SK-N-SH (cell line): ENCODE data around the gene STIM2. TPM values are rescaled to one million over a fixed set of nuclear protein-coding genes. Genes with fewer than 3 reads are reported as not detected.

ENCODE experiments used
- CTCF ChIA-PET: fragments of 300-600, 350-600 bp; formaldehyde crosslinking; extraction: SDS; loops from one replicate; lab custom pipeline; 2021; lab: Yijun Ruan, JAX
- POLR2A ChIA-PET: fragments of 350-600 bp; sonication (Branson Sonifier 250); formaldehyde crosslinking; extraction: SDS; loops from one replicate; lab custom pipeline; 2020; ENCODE audit warnings: antibody characterized with exemption, inconsistent platforms; lab: Yijun Ruan, JAX
- DNase-seq: peaks from one replicate; pipeline ENCODE4 v3.0.0; 2012
- H2AFZ ChIP-seq: fragments of 200-600 bp; sonication (generic); 2 replicates; pipeline ENCODE4 v1.8.1; 2016; ENCODE audit warnings: antibody characterized with exemption, mild to moderate bottlenecking, low read depth
- H3F3A ChIP-seq: fragments of 200-600 bp; sonication (generic); replicated peaks from 2 replicates; pipeline ENCODE3; 2016; ENCODE audit warnings: antibody characterized with exemption, mild to moderate bottlenecking; ENCODE audit not compliant: insufficient read depth
- H3K27ac ChIP-seq, 2 experiments: fragments of 200-500 bp in 1 of 2; fragments of 200-600 bp in 1 of 2; sonication (Bioruptor generic) in 1 of 2; sonication (generic), shearing (Covaris generic) in 1 of 2; 2 replicates each; pipeline versions ENCODE4 v1.5.1 to v1.6.1; 2014 to 2016; ENCODE audit warnings: low read depth in 2 of 2, inconsistent platforms in 1 of 2, low read length in 1 of 2, mild to moderate bottlenecking in 1 of 2, mixed read lengths in 1 of 2
- H3K27me3 ChIP-seq: fragments of 200-600 bp; sonication (generic), shearing (Covaris generic); 2 replicates; pipeline ENCODE4 v1.6.1; 2016; ENCODE audit warnings: mixed run types; ENCODE audit not compliant: insufficient read depth
- H3K36me3 ChIP-seq, 2 experiments: fragments of 200-500 bp in 1 of 2; fragments of 200-600 bp in 1 of 2; sonication (Bioruptor generic) in 1 of 2; sonication (generic) in 1 of 2; replicated peaks in 1 of 2; 2 replicates each; pipeline versions ENCODE3 to v1.5.1; 2014 to 2016; ENCODE audit warnings: low read length in 1 of 2, mild to moderate bottlenecking in 1 of 2; ENCODE audit not compliant: insufficient read depth in 2 of 2, control insufficient read depth in 1 of 2
- H3K4me1 ChIP-seq, 2 experiments: fragments of 200-500 bp in 1 of 2; fragments of 200-600 bp in 1 of 2; sonication (Bioruptor generic) in 1 of 2; sonication (generic), shearing (Covaris generic) in 1 of 2; 2 replicates each; pipeline versions ENCODE4 v1.5.1 to v1.6.1; 2014 to 2016; ENCODE audit warnings: low read depth in 1 of 2, low read length in 1 of 2, mixed run types in 1 of 2; ENCODE audit not compliant: insufficient read depth in 2 of 2, control insufficient read depth in 1 of 2
- H3K4me2 ChIP-seq: fragments of 200-600 bp; sonication (generic), shearing (Covaris generic); 2 replicates; pipeline ENCODE4 v1.6.1; 2017; ENCODE audit warnings: mixed run types
- H3K4me3 ChIP-seq, 2 experiments: fragments of 200-500 bp in 1 of 2; fragments of 200-600 bp in 1 of 2; sonication (Bioruptor generic) in 1 of 2; sonication (generic), shearing (Covaris generic) in 1 of 2; 2 replicates each; pipeline versions ENCODE4 v1.5.1 to v1.8.1; 2014 to 2016; ENCODE audit warnings: low read depth in 2 of 2, inconsistent platforms in 1 of 2, low read length in 1 of 2, mild to moderate bottlenecking in 1 of 2, mixed read lengths in 1 of 2, moderate library complexity in 1 of 2
- H3K79me2 ChIP-seq: fragments of 200-600 bp; sonication (generic); 2 replicates; pipeline ENCODE4 v1.8.1; 2017; ENCODE audit warnings: mild to moderate bottlenecking; ENCODE audit not compliant: insufficient read depth
- H3K9ac ChIP-seq: fragments of 200-600 bp; sonication (generic); 2 replicates; pipeline ENCODE4 v1.6.1; 2017; ENCODE audit warnings: mixed run types
- H3K9me2 ChIP-seq: fragments of 200-600 bp; sonication (generic); 2 replicates; pipeline ENCODE4 v1.6.1; 2017; ENCODE audit warnings: mixed run types
- H3K9me3 ChIP-seq: fragments of 200-600 bp; sonication (generic); 2 replicates; pipeline ENCODE4 v1.6.1; 2017; ENCODE audit warnings: mixed run types, mild to moderate bottlenecking, moderate library complexity
- H4K20me1 ChIP-seq: fragments of 200-600 bp; sonication (generic); 2 replicates; pipeline ENCODE4 v1.6.1; 2017; ENCODE audit warnings: mild to moderate bottlenecking, mixed run types; ENCODE audit not compliant: insufficient read depth
- CTCF ChIP-seq: fragments of 200-600 bp; sonication (generic); IDR thresholded peaks from 2 replicates; pipeline ENCODE4 v1.6.1; 2017; ENCODE audit warnings: antibody characterized with exemption, mild to moderate bottlenecking, moderate library complexity
- ELF1 ChIP-seq: IDR thresholded peaks from 2 replicates; pipeline ENCODE4 v1.4.0; 2012
- FOSL2 ChIP-seq: IDR thresholded peaks from 2 replicates; pipeline ENCODE4 v1.4.0; 2012; ENCODE audit warnings: low read depth, mild to moderate bottlenecking, moderate library complexity, borderline replicate concordance
- GATA2 ChIP-seq: sonication (generic); formaldehyde crosslinking; IDR thresholded peaks from 2 replicates; pipeline ENCODE4 v1.5.0; 2020; ENCODE audit warnings: mild to moderate bottlenecking, missing genetic modification reagents
- IRF3 ChIP-seq: fragments of 150-350 bp; IDR thresholded peaks from 2 replicates; pipeline ENCODE4 v1.6.1; 2016; ENCODE audit warnings: mild to moderate bottlenecking, low read depth, low read length
- NFIC ChIP-seq: IDR thresholded peaks from 2 replicates; pipeline ENCODE4 v1.4.0; 2012; ENCODE audit warnings: borderline replicate concordance
- NRF1 ChIP-seq: IDR thresholded peaks from 2 replicates; pipeline ENCODE4 v1.6.1; 2012; ENCODE audit warnings: low read depth, mild to moderate bottlenecking, low read length
- PBX3 ChIP-seq: IDR thresholded peaks from 2 replicates; pipeline ENCODE4; 2012
- POLR2AphosphoS5 ChIP-seq: IDR thresholded peaks from 2 replicates; pipeline ENCODE4 v1.6.1; 2012; ENCODE audit warnings: low read depth, low read length
- RAD21 ChIP-seq: IDR thresholded peaks from 2 replicates; pipeline ENCODE4 v1.6.1; 2012; ENCODE audit warnings: mild to moderate bottlenecking, low read length
- RCOR1 ChIP-seq: fragments of 150-350 bp; IDR thresholded peaks from 2 replicates; pipeline ENCODE4 v1.6.1; 2017; ENCODE audit warnings: antibody characterized with exemption, low read length
- RFX5 ChIP-seq: IDR thresholded peaks from 2 replicates; pipeline ENCODE4 v1.6.1; 2012; ENCODE audit warnings: mild to moderate bottlenecking, improper control_type of control experiment, low read length
- USF1 ChIP-seq: IDR thresholded peaks from 2 replicates; pipeline ENCODE4 v1.4.0; 2012; ENCODE audit warnings: low read depth, borderline replicate concordance
- YY1 ChIP-seq: IDR thresholded peaks from 2 replicates; pipeline ENCODE4 v1.4.0; 2012; ENCODE audit warnings: low read depth, mild to moderate bottlenecking
- ZBTB33 ChIP-seq: IDR thresholded peaks from 2 replicates; pipeline ENCODE4 v1.4.0; 2012; ENCODE audit warnings: low read depth, borderline replicate concordance
- WGBS: methylation state at CpG from one replicate; pipeline ENCODE4 v1.1.6; 2017; ENCODE audit warnings: low lambda C conversion rate; 5-methylcytosine and 5-hydroxymethylcytosine counted together
- polyA plus RNA-seq, 3 experiments: library from polyadenylated mRNA; depleted of rRNA; stranded (reverse); fragments of >200 nt; gene quantifications; 2 replicates each; pipeline ENCODE4 v1.2.3, GENCODE V29; 2012

STIM2 gene
- polyA plus RNA-seq, 1 of the 3 experiments (the other 2 are of a cell fraction) = 14.7 TPM

GRCh38 chr4:26885912-26886274 is 25.3 kb downstream of the STIM2 start:
- Histone ChIP-seq H3K27me3 (no peaks in the 10 kb centered on the region), H3K27ac (no peak overlapping the region), H3K9ac (no peak overlapping the region), H3K9me2 (no peaks in the 10 kb centered on the region), H3K4me3 (no peak overlapping the region), H3K79me2 (0 out of 2 replicates have a peak, but pooled peaks cover 4% of the 10 kb centered on the region), H4K20me1 (no peaks in the 10 kb centered on the region), H3F3A (no peaks in the 10 kb centered on the region), H3K4me1 (no peaks in the 10 kb centered on the region; a peak in 1 of 4 replicates), H2AFZ (no peak overlapping the region), H3K36me3 (no peaks in the 10 kb centered on the region), H3K9me3 (no peaks in the 10 kb centered on the region), H3K4me2 (no peak overlapping the region)
- POLR2A ChIA-PET = interaction anchor here (0.6 kb wide), 1 partner anchor 930 kb away, joined by 3 read pairs; no protein-coding TSS in a partner anchor
- no peak for TF ChIP-seq CTCF
- no peak for TF ChIP-seq RFX5
- no peak for TF ChIP-seq GATA2 (CRISPR knock-in tag)
- TF ChIP-seq ZBTB33 = no peak
- no peak for TF ChIP-seq RCOR1
- TF ChIP-seq USF1 = no peak
- WGBS = 100% methylated on average over 2 of the region's 2 CpGs
- CTCF ChIA-PET = interaction anchor here (1.6 to 1.9 kb wide), 2 partner anchors 26 to 28 kb away, joined by 4 read pairs; partner anchors contain the start of gene STIM2
- DNase-seq = no peak

GRCh38 chr4:26887143-26887542 is 26.5 kb downstream of the STIM2 start:
- Histone ChIP-seq H3K36me3 (no peaks in the 10 kb centered on the region), H2AFZ (no peak overlapping the region), H3K79me2 (0 out of 2 replicates have a peak, but pooled peaks cover 4% of the 10 kb centered on the region), H3K9me2 (no peaks in the 10 kb centered on the region), H3K9ac (no peak overlapping the region), H3K27me3 (no peaks in the 10 kb centered on the region), H3K4me1 (no peaks in the 10 kb centered on the region; a peak in 1 of 4 replicates), H3F3A (no peaks in the 10 kb centered on the region)
- no peak for DNase-seq
- POLR2A ChIA-PET = no interaction called here
- no peak for TF ChIP-seq FOSL2
- TF ChIP-seq YY1 = no peak
- no peak for TF ChIP-seq POLR2AphosphoS5
- no peak for TF ChIP-seq PBX3
- TF ChIP-seq RAD21 = no peak
- TF ChIP-seq NRF1 = no peak
- TF ChIP-seq RFX5 = no peak
- TF ChIP-seq ELF1 = no peak
- no peak for TF ChIP-seq IRF3
- no peak for TF ChIP-seq NFIC
- TF ChIP-seq, all 33 proteins: peak for 0
- Histone ChIP-seq H4K20me1 (no peaks in the 10 kb centered on the region), H3K4me3 (no peak overlapping the region), H3K9me3 (no peaks in the 10 kb centered on the region), H3K4me2 (no peak overlapping the region), H3K27ac (no peak overlapping the region)
- CTCF ChIA-PET = interaction anchor here (1.6 to 1.9 kb wide), 2 partner anchors 27 kb away, joined by 4 read pairs; partner anchors contain the start of gene STIM2
- 80% methylated on average over 3 of the region's 3 CpGs for WGBS
